Ovary (tissue), 9 donors: ENCODE measurements around the gene SLMAP. TPM values are rescaled to one million over a fixed set of nuclear protein-coding genes. Genes with fewer than 3 reads are reported as not detected.

ENCODE experiments used
- DNase-seq, 5 donors: peaks; one replicate each; pipeline ENCODE4 v3.0.0-alpha.2; 2019 to 2020
- H3K27ac ChIP-seq, 2 donors: fragments of 200-600 bp; one replicate each; pipeline versions ENCODE4 v1.5.1 to v1.8.0; 2019 to 2022
- H3K27me3 ChIP-seq: fragments of 200-600 bp; one replicate; pipeline ENCODE4 v1.8.0; 2022
- H3K36me3 ChIP-seq: fragments of 200-600 bp; sonication (generic); one replicate; pipeline ENCODE4 v1.5.1; 2019
- H3K4me1 ChIP-seq: one replicate; pipeline ENCODE4 v1.8.1; 2013; ENCODE audit warnings: mild to moderate bottlenecking, moderate library complexity; ENCODE audit not compliant: insufficient read depth
- H3K4me3 ChIP-seq: fragments of 200-600 bp; sonication (generic); one replicate; pipeline ENCODE4 v1.5.1; 2017
- H3K9me3 ChIP-seq, 2 donors: fragments of 200-600 bp in 1 of 2; sonication (generic) in 1 of 2; one replicate each; pipeline versions ENCODE4 v1.5.1 to v1.8.1; 2013 to 2019; ENCODE audit warnings: mild to moderate bottlenecking in 1 of 2, moderate library complexity in 1 of 2
- CTCF ChIP-seq, 3 donors: fragments of 450-650 bp in 2 of 3; fragments of 200-600 bp in 1 of 3; IDR thresholded peaks; one replicate each; pipeline versions ENCODE4 v1.5.1 to v1.8.0; 2016 to 2022; ENCODE audit warnings: antibody characterized with exemption in 3 of 3, mild to moderate bottlenecking in 1 of 3
- EP300 ChIP-seq: sonication (generic); formaldehyde crosslinking; IDR thresholded peaks from one replicate; pipeline ENCODE4 v1.6.1; 2017; ENCODE audit warnings: antibody characterized with exemption
- POLR2A ChIP-seq: fragments of 450-650 bp; IDR thresholded peaks from one replicate; pipeline ENCODE4 v1.6.1; 2017; ENCODE audit warnings: antibody characterized with exemption, mild to moderate bottlenecking, moderate library complexity
- WGBS, 3 donors: extraction: QIAGEN DNeasy Blood & Tissue Kit in 1 of 3; methylation state at CpG; one replicate each; pipeline versions ENCODE4 v1.1.5 to v1.1.7; 2013 to 2017; 5-methylcytosine and 5-hydroxymethylcytosine counted together
- intact Hi-C, 4 donors: fragments of 100-400 bp; cut with DNase I; formaldehyde crosslinking; loops; one replicate each; pipeline versions ENCODE4 v1.11.0 to v1.15.1; 2022 to 2023
- polyA plus RNA-seq, 2 donors: library from polyadenylated mRNA; stranded (reverse); fragments of 200-250 nt in 1 of 2; fragments of 350-450 nt in 1 of 2; fragmentation: Illumina TruSeq in 1 of 2; extraction: RNeasy Lipid Tissue Mini Kit (QIAGEN cat#74804) in 1 of 2; gene quantifications; one replicate each; pipeline ENCODE4 v1.2.3, GENCODE V29; 2013 to 2014
- total RNA-seq, 7 donors: library from RNA; depleted of rRNA in 2 of 7; stranded (reverse); fragments of >200 nt in 2 of 7; fragmentation: NEBNext Ultra II Directional in 3 of 7; extraction: Animal tissue kit (Norgen Biotek cat#: 25700) in 3 of 7; gene quantifications; one replicate each; pipeline versions ENCODE4 v1.1.0 to v1.2.4, GENCODE V29; 2016 to 2023
- donor health status: DM: no; HTN: no; CAD: no; lungs with moderate emphysema.
- donor health status: DM: no; HTN: no; CAD: no.
- donor health status: Bipolar disorder and iron deficiency.
- donor health status: DM: yes; HTN: yes; CAD: no.
- donor health status: DM: no; HTN: no; CAD: no.
- donor health status: DM: yes; HTN: yes; CAD: no.

SLMAP gene
- total and polyA plus RNA-seq, 9 donors = 26.3 to 113 (median 73.8) TPM

GRCh38 chr3:57929988-57930387, 173.9 kb downstream of the SLMAP start:
- Histone ChIP-seq H3K9me3 (no peaks in the 10 kb centered on the region), H3K36me3 (no peaks in the 10 kb centered on the region), H3K27me3 (no peaks in the 10 kb centered on the region), H3K4me3 (no peak overlapping the region), H3K27ac (no peak overlapping the region), H3K4me1 (peaks cover 3% of the 10 kb centered on the region)
- WGBS, 3 donors = 83 to 90% (median 89%) methylated on average over 2 of the region's 2 CpGs
- intact Hi-C loops = no loop called here
- no peak for DNase-seq
- TF ChIP-seq POLR2A (no peak), EP300 (no peak), CTCF (IDR thresholded peaks at IDR 0.05) (no peak)

- intact Hi-C loops = no loop called here
- DNase-seq = no peak
- TF ChIP-seq CTCF (IDR thresholded peaks at IDR 0.05) = no peak
- TF ChIP-seq POLR2A = no peak
- TF ChIP-seq EP300 = no peak
- Histone ChIP-seq H3K27me3 (no peaks in the 10 kb centered on the region), H3K4me3 (no peak overlapping the region), H3K9me3 (no peaks in the 10 kb centered on the region), H3K36me3 (no peaks in the 10 kb centered on the region), H3K27ac (no peak overlapping the region), H3K4me1 (peaks cover 3% of the 10 kb centered on the region)
- WGBS, 3 donors = 18 to 42% (median 27%) methylated on average over 2 of the region's 2 CpGs
Observed at GRCh38 chr3:57933602-57934001, 177.5 kb downstream of the SLMAP start.

- WGBS, 3 donors = 84 to 90% (median 89%) methylated on average over 7 of the region's 7 CpGs
- peaks cover 3% of the 10 kb centered on the region for H3K4me1 ChIP-seq
- TF ChIP-seq POLR2A (no peak), EP300 (no peak), CTCF (IDR thresholded peaks at IDR 0.05) (no peak)
- H3K4me3 ChIP-seq = no peak overlapping the region
- H3K27ac ChIP-seq = no peak overlapping the region
- no peaks in the 10 kb centered on the region for H3K9me3 ChIP-seq
- no peaks in the 10 kb centered on the region for H3K36me3 ChIP-seq
- intact Hi-C loops = no loop called here
- DNase-seq = no peak
- H3K27me3 ChIP-seq = no peaks in the 10 kb centered on the region
Observed at GRCh38 chr3:57934373-57934772, 178.3 kb downstream of the SLMAP start.

GRCh38 chr3:57935539-57935938, 179.4 kb downstream of the SLMAP start:
- Histone ChIP-seq H3K36me3 (no peaks in the 10 kb centered on the region), H3K9me3 (no peaks in the 10 kb centered on the region), H3K27me3 (no peaks in the 10 kb centered on the region), H3K4me1 (peaks cover 3% of the 10 kb centered on the region), H3K27ac (no peak overlapping the region), H3K4me3 (no peak overlapping the region)
- 80 to 84% (median 80%) methylated on average over 3 of the region's 3 CpGs for WGBS, 3 donors
- DNase-seq = no peak
- intact Hi-C loops = no loop called here
- TF ChIP-seq POLR2A (no peak), CTCF (IDR thresholded peaks at IDR 0.05) (no peak)

- DNase-seq = no peak
- no peak overlapping the region for H3K27ac ChIP-seq
- intact Hi-C loops = no loop called here
- no peaks in the 10 kb centered on the region for H3K36me3 ChIP-seq
- TF ChIP-seq EP300 (no peak), POLR2A (no peak), CTCF (IDR thresholded peaks at IDR 0.05) (no peak)
- no peaks in the 10 kb centered on the region for H3K9me3 ChIP-seq
- H3K4me1 ChIP-seq = peaks cover 3% of the 10 kb centered on the region
- H3K4me3 ChIP-seq = no peak overlapping the region
- WGBS, 3 donors = 95 to 97% (median 96%) methylated on average over 3 of the region's 3 CpGs
- H3K27me3 ChIP-seq = no peaks in the 10 kb centered on the region
Observed at GRCh38 chr3:57937092-57937491, 181.0 kb downstream of the SLMAP start.
